HCT116 (cell line): ENCODE measurements around the gene TEX101.

ENCODE experiments used
- EGR1 ChIP-seq: IDR thresholded peaks from 2 replicates; pipeline ENCODE4 v1.6.1; 2012; ENCODE audit warnings: low read depth
- EZH2 ChIP-seq: fragments of 200-600 bp; sonication (generic); IDR thresholded peaks from 2 replicates; pipeline ENCODE4 v1.6.1; 2017; ENCODE audit warnings: antibody characterized with exemption, mixed run types
- POLR2A ChIP-seq: IDR thresholded peaks from 2 replicates; pipeline ENCODE4 v1.7.0; 2011; ENCODE audit warnings: borderline replicate concordance; ENCODE audit not compliant: insufficient read depth, insufficient read length; ENCODE audit errors: extremely low read depth
- RAD21 ChIP-seq: IDR thresholded peaks from 2 replicates; pipeline ENCODE4 v1.6.1; 2012; ENCODE audit warnings: low read depth, mild to moderate bottlenecking
- SRF ChIP-seq: IDR thresholded peaks from 2 replicates; pipeline ENCODE4 v1.6.1; 2012; ENCODE audit warnings: low read depth
- ZNF274 ChIP-seq: fragments of 200-500 bp; sonication (Bioruptor generic); IDR thresholded peaks from 2 replicates; pipeline ENCODE4 v1.6.1; 2014; ENCODE audit warnings: mild to moderate bottlenecking, low read depth, low read length, inconsistent platforms
- TF ChIP-seq, protein P1 (sequence below), 3 experiments: fragments of 200-600 bp in 1 of 3; sonication (generic) in 1 of 3; IDR thresholded peaks in 2 of 3; conservative IDR thresholded peaks in 1 of 3; 2 replicates each; pipeline ENCODE4 v1.5.1; 2012 to 2017; ENCODE audit warnings: low read depth in 2 of 3, low read length in 2 of 3, antibody characterized with exemption in 1 of 3, borderline replicate concordance in 1 of 3, control low read depth in 1 of 3, mild to moderate bottlenecking in 1 of 3, mixed read lengths in 1 of 3, mixed run types in 1 of 3, moderate library complexity in 1 of 3; ENCODE audit not compliant: insufficient read depth in 1 of 3
- TF ChIP-seq, protein P2 (sequence below): IDR thresholded peaks from 2 replicates; pipeline ENCODE4 v1.6.1; 2012

DNA sequence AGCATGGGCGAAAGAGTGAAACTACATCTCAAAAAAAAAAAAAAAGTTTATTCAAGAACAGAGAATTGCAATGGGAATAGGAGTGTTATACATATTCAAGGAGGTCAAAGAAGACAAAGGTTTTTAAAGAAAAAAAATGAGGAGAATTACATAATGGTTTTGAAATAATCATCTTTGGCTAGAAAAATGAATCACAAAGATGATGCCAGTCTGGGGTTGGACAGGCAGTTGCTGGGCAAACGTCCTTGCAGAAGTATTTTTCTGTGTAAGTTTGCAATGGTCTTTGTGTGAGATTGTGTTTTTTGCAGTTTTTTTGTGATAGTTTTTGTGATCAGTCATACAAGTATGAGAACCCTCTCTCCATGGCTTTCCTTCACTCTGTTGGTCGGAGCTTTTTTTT lies 27.0 kb downstream of the TEX101 start:
- TF ChIP-seq, protein P1, sequence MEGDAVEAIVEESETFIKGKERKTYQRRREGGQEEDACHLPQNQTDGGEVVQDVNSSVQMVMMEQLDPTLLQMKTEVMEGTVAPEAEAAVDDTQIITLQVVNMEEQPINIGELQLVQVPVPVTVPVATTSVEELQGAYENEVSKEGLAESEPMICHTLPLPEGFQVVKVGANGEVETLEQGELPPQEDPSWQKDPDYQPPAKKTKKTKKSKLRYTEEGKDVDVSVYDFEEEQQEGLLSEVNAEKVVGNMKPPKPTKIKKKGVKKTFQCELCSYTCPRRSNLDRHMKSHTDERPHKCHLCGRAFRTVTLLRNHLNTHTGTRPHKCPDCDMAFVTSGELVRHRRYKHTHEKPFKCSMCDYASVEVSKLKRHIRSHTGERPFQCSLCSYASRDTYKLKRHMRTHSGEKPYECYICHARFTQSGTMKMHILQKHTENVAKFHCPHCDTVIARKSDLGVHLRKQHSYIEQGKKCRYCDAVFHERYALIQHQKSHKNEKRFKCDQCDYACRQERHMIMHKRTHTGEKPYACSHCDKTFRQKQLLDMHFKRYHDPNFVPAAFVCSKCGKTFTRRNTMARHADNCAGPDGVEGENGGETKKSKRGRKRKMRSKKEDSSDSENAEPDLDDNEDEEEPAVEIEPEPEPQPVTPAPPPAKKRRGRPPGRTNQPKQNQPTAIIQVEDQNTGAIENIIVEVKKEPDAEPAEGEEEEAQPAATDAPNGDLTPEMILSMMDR (IDR thresholded peaks at IDR 0.05 in 2 of 3, conservative IDR thresholded peaks at IDR 0.05 in 1 of 3; ENCODE audit: borderline replicate concordance in 1 of 3, insufficient read depth in 1 of 3, low read depth in 2 of 3, low read length in 2 of 3), result no peak
- no peak for TF ChIP-seq ZNF274
- no peak for TF ChIP-seq SRF
- no peak for TF ChIP-seq EZH2
- no peak for TF ChIP-seq POLR2A
- TF ChIP-seq, protein P2, sequence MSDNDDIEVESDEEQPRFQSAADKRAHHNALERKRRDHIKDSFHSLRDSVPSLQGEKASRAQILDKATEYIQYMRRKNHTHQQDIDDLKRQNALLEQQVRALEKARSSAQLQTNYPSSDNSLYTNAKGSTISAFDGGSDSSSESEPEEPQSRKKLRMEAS, result no peak
- TF ChIP-seq RAD21, result no peak
- no peak for TF ChIP-seq EGR1
